ENCODE results near the gene SHOX.
"Not testable (repeated sequence)": the region's sequence is repeated elsewhere in the genome, so short reads cannot be mapped to it uniquely, and the experiment has no call there.

The SHOX gene

DNA sequence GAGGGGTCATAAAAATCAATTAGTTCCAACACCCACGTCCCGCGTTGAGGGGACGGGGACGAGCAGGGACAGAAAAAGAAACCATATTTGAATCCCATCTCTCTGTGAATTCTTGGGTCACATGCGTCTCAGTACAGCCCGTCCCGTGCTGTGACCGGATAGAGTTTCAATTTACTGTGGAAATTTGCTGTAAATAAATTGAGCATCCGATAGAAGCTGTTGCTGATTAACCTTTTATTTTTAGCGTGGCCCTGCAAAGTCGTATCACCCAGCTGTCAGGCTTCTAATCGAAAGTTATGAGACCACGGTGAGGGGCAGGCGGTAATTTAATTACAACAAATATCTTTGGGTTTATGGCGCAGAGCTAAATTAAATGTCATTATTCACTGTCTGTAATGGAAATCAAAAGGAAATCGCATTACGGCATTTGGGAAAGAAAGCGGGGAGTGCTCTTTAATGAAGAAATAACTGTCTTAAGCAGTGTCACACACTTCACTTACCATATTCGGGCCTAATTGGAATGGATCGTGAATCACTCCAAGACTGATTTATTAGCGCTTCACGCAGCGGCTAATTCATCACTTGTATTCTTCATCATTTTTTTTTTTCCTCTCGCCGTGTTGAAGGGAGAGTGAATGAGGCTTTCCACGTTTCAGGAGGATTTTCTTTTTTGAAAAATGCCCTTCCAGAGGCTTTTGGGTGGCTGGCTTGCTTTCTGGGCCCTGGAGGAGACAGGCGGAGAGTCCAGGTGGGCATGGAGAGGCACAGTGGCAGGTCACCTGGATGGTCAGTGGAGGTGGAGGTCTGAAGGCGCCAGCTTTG is 7.3 kb downstream of the SHOX start:
- DNase-seq (ENCODE audit: low read depth in 3 of 3): no peak

DNA sequence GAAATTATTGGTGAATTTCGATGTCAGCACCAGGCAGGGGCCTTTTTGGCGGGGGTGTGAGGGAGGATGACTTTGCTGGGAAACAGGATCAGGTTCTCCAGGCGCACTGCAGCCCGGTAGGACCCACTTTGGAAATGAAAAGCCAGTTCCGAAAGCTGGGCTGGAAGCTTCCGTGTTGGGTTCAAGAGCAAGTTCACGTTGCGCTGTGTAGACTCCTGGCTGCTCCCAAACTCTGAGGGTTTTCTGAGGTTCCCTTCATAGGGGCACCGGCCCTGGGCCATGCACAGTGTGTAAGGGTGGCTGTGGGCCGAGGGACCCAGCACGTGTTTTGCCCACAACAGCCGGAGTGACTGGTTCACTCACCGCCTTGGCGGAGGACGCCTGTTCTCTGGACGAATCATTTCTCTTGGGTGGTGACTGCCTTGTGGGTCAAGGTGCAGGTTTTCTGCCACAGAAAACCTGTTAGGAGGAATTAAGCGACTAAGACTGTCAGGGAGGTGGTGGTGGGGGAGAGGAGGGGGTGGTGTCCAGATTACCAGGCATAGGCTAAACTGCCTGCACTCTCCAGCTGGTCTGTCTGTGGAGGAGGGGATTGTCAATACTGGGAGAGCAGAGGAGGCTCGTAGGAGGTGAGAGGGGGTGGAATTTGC is 8.0 kb downstream of the SHOX start:
- no peak for DNase-seq (ENCODE audit: low read depth in 3 of 3)

DNA sequence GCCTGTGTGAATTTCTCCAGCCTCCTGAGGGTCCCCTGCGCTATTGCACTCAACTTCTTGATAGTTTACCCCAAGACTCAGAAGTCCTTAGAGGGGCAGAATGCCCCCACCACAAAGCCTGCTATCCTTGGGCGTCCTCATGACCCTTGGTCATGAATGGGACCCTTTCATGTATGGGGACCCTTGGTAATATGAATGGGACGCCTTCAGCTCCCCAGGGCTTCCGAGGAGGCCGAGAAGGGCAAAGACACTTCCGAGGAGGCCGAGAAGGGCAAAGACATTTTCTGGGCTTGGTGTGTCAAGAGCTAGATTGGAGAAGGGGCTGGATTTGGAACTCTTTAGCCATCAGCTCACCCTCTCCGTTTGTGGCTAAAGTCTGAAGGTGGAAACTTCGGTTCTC is 8.6 kb downstream of the SHOX start:
- no peak for DNase-seq (ENCODE audit: low read depth in 3 of 3)

DNA sequence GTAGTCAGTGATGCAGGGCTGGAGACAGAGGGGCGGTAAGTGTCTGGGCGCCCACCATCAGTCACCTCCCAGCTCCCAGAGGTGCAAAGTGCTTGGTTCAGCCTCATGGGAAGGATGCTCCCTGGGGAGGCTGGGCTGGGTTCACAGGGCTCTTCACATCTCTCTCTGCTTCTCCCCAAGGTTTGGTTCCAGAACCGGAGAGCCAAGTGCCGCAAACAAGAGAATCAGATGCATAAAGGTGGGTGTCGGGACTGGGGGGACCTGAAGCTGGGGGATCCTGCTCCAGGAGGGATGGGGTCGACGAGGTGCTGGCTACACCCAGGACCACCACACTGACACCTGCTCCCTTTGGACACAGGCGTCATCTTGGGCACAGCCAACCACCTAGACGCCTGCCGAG is 10.1 kb downstream of the SHOX start:
- no peak for DNase-seq (ENCODE audit: low read depth in 3 of 3)

DNA sequence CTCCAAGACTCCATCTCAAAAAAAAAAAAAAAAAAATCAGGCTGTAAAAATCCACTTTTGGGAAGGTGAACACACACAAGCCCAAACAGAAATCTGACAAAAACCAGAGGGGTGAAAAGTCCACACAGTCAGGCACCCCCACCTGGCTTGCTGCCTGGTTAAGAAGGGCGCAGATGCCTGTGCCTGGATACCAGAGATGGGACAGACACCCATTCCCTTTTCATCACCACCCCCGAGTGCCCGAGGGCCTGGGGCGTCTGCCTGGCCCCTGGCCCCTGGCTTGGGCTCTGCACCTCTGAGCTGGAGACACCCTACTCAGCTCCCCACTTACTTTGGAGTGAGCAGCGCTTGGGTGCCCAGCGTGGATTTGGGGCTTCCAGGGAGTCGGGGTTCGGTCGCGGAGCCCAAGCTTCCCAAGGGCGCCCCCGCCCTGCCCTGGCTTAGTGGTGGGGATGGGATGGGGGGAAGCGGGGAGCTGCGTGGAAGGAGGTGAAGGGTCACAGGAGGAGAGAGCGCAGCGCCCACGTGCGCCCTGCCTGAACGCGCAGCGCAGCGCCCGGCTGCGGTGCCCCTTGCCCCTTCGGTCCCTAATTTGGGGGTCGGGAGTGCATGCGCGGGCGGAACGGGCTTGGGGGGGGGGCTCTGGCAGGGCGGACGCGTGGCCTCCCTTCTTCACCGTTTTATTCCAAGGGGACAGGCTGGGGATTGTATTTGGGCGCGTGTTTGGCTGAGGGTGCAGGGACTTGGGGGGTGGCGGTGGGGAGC is 11.3 kb downstream of the SHOX start:
- no peak for DNase-seq (ENCODE audit: low read depth in 3 of 3)

DNA sequence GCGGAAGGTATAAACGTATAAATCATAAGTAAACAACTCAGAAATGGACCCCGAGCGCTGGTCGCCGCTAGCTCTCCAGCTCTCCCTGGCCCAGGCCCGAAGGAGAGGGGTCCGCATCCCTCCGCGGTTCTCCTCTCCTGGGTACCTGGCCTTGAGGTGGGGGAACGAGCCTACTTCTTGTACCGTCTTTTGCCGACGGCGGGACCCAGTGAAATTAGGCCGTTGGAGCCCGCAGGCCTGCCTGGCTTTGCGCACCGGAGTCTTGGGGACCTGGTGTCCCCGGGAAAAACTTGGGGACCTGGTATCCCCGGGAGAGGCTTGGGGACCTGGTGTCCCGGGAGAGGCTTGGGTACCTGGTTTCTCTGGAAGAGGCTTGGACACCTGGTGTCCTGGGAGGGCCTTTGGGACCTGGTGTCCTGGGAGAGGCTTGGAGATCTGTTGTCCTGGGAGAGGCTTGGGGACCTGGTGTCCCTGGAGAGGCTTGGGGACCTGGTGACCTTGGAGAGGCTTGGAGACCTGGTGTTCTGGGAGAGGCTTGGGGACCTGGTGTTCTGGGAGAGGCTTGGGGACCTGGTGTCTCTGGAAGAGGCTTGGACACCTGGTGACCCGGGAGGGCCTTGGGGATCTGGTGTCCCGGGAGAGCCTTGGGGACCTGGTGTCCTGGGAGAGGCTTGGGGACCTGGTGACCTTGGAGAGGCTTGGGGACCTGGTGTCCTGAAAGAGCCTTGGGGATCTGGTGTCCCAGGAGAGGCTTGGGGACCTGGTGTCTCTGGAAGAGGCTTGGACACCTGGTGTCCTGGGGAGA is 12.0 kb downstream of the SHOX start:
- DNase-seq (ENCODE audit: low read depth in 3 of 3): no peak

DNA sequence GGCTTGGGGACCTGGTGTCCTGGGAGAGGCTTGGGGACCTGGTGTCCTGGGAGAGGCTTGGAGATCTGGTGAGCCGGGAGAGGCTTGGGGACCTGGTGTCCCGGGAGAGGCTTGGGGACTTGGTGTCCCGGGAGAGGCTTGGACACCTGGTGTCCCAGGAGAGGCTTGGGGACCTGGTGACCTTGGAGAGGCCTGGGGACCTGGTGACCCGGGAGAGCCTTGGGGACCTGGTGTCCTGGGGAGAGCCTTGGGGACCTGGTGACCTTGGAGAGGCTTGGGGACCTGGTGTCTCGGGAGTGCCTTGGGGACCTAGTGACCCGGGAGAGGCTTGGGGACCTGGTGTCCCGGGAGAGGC is 12.6 kb downstream of the SHOX start:
- no peak for DNase-seq (ENCODE audit: low read depth in 3 of 3)

DNA sequence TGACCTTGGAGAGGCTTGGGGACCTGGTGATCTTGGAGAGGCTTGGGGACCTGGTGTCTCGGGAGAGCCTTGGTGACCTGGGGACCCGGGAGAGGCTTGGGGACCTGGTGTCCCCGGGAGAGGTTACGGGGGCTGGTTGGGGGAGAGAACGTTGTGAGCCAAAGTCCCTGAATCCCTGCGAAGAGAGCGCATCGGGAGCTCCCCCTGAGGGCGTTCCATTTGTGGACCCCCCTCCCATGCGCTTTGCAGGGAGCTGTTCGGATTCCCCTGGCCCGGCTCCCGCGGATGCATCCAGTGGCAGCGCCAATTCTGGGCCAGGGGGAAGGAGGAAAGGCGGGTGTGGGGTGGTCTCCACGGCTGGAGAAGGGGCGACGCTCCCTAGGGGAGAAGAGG is 13.3 kb downstream of the SHOX start:
- no peak for DNase-seq (ENCODE audit: low read depth in 3 of 3)

DNA sequence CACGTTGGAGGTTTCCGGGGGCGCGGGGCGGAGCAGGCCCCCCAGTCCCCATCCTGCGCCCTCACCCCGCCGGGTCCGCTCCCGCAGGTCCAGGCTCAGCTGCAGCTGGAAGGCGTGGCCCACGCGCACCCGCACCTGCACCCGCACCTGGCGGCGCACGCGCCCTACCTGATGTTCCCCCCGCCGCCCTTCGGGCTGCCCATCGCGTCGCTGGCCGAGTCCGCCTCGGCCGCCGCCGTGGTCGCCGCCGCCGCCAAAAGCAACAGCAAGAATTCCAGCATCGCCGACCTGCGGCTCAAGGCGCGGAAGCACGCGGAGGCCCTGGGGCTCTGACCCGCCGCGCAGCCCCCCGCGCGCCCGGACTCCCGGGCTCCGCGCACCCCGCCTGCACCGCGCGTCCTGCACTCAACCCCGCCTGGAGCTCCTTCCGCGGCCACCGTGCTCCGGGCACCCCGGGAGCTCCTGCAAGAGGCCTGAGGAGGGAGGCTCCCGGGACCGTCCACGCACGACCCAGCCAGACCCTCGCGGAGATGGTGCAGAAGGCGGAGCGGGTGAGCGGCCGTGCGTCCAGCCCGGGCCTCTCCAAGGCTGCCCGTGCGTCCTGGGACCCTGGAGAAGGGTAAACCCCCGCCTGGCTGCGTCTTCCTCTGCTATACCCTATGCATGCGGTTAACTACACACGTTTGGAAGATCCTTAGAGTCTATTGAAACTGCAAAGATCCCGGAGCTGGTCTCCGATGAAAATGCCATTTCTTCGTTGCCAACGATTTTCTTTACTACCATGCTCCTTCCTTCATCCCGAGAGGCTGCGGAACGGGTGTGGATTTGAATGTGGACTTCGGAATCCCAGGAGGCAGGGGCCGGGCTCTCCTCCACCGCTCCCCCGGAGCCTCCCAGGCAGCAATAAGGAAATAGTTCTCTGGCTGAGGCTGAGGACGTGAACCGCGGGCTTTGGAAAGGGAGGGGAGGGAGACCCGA is 14.0 kb downstream of the SHOX start:
- DNase-seq (ENCODE audit: low read depth in 3 of 3): no peak

DNA sequence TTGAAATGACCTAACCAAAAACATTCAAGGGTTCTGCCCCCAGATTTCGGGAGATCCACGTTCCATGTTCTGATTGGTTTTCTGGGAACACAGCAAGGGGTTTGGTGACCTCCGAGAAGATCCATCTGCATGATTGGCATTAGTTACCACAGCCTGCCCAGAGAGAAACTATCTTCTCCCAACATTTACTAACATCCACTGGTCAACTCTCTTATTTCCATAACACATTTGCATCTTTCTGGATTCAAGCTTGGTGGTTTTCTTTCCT is 15.6 kb downstream of the SHOX start:
- no peak for DNase-seq (ENCODE audit: low read depth in 3 of 3)

DNA sequence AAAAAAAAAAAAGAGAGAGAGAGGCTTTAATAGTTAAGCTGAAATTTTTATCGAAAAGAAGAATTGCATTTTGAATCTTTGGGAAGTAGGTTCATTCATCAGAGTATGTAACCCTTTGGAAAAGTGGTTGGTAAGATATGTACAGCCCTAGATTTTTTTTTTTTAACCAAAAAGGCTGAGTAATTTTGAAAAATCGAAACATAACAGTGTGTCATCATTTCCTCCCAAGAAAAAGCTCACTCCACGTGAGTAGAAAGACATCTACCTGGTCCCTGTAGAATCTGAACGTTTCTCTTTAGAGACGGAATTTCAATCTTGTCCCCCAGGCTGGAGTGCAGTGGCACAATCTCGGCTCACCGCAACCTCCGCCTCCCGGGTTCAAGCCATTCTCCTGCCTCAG is 16.2 kb downstream of the SHOX start:
- DNase-seq (ENCODE audit: low read depth in 3 of 3): no peak

DNA sequence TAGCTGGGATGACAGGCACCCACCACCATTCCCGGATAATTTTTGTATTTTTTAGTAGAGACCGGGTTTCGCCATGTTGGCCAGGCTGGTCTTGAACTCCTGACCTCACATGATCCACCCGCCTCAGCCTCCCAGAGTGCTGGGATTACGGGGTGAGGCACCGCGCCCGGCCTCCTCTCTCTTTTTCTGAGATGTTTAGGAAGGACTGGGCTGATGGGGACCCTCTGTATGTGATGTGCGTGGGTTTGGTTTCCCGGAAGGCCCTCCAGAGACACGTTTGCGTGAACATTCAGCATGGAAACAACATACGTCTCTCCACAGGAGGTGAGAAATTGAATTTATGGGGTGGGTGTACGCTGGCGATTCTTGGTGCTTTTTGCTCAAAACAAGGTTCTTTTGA is 18.6 kb downstream of the SHOX start:
- DNase-seq (ENCODE audit: low read depth in 3 of 3): no peak

DNA sequence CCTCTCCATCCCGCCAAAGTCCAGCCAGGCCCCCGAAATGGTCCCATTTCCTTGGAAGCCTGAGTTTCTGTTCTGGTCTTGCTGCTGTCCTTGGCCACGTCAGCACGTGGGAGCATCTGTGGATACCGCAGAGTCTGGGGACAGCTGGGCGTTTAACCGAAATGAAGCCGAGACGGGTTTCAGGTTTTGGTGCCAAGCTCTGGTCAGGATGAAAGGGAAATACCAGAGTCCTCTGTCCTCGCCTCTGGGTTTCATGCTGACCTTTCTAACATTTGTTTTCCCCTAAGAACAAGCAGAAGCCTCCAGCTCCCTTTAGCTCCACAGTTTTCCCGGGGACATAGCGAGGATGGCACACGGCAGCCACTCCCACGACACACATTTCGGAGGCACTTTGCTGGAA is 19.7 kb downstream of the SHOX start:
- no peak for DNase-seq (ENCODE audit: low read depth in 3 of 3)

DNA sequence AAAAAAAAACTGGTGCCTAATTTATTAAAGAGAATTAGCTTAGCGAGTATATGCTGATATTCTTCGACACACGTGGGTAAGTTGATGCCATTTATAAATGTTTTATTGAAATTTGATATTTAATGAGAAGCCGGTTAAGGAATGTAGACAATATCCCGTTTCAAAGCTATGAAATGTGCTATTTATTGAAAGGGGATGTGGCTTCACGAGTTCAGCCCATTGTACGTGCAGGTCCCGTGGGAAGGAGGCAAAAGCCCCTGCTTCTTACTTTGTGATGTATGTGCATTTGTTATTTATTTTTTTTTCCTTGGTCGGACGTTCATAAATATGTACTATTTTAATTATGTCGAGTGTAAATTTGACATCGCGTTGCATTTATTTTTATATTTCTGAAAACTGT is 20.2 kb downstream of the SHOX start:
- DNase-seq (ENCODE audit: low read depth in 3 of 3): no peak

DNA sequence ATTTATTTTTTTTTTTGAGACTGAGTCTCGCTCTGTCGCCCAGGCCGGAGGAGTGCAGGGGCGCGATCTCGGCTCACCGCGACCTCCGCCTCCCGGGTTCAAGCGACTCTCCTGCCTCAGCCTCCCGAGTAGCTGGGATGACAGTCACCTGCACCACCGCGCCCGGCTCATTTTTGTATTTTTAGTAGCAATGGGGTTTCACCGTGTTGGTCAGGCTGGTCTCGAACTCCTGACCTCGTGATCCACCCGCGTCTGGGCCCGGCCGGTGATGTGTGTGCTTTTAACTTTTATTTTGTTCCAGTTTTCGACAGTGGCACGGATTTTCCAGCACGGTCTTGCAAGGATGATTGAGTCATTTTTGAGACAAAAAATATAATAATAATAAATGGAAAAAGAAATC is 21.3 kb downstream of the SHOX start:
- DNase-seq (ENCODE audit: low read depth in 3 of 3): not testable (repeated sequence)

DNA sequence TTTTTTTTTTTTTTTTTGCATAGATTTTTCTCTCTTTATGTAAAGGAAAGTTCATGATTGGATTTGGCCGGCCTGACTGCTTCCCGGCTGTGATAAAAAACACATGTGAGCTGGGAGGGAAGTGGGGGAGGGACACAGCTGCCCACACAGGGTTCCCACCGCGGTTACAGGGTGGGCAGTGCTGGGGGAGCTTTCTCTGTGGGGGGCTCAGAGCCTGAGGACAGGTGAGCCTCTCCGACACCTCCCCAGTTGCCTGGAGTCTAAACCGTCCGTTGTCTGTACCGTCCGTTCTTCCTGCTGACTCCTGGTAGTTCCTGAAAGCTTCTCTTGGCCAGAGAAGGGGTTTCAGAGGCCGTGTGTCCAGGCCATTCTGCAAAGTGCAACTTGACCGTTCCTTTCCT is 21.8 kb downstream of the SHOX start:
- no peak for DNase-seq (ENCODE audit: low read depth in 3 of 3)

DNA sequence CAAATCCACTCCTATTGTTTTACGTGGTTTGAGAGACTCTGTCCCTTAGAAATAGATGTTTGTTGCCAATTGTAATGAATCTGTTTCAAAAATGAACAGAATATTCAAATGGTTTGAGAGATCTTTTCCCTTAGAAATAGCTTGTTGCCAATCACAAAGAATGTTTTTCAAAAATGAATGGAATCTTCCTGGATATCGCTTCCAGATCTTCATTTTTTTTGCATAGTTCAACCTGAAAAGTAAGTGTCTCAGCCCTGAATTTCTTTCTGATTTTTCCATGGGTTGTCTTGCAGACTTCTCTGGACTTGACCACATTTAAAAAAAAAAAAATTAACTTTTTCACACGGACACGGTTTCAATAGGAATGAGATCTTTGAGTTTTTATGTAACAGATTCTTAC is 22.7 kb downstream of the SHOX start:
- no peak for DNase-seq (ENCODE audit: low read depth in 3 of 3)

DNA sequence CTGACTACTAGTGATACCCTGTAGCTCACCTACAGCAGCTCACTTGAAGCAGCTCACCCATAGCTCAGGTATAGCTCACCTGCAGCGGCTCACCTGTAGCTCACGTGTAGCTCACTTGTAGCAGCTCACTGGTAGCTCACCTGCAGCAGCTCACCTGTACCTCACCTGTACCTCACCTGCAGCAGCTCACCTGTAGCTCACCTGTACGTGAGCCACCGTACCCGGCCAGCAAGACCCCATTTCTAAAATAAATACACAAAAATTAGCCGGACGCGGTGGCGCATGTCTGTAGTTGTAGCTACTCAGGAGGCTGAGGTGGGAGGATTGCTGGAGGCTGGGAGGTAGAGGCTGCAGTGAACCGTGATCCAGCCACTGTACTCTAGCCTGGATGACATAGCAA is 30.6 kb downstream of the SHOX start:
- no peak for DNase-seq (ENCODE audit: low read depth in 3 of 3)

DNA sequence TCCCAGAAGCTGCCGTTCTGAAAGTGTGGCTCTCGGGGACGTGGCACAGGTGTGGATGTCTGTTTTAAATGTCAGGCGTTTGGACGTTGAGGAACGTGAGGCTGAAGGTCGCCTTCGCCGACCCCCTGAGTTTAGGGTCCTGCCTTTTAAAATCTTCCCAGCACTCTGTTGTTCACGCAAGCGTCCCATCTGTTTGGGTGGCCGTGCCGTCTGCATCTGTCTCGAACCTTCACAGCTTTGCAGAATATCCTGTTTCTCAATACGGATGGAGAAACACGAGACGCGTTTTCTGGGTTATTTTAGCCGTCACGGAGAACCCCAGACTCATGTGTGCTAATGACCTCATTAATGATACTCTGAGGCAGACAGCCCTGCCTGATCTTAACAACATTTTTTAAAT is 31.5 kb downstream of the SHOX start:
- DNase-seq (ENCODE audit: low read depth in 3 of 3): no peak

DNA sequence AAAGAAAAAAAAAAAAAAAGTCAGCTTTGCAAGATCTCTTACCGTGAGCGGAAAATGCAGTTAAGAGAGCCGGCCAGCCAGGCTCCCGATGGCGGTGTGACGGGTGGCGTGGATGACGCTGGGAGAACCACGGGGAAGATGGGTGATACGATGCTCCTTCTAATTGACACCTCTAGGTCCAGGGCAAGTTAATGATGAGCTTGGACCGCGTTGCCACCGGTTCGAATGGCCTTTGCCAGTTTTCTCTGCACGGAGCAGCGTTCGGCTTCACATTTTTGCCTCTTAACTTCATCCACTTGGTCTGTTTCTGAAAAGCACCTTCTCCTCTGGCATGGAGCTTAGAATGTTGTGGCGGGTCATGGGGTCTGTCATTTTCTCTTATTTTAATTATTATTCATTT is 33.2 kb downstream of the SHOX start:
- DNase-seq (ENCODE audit: low read depth in 3 of 3): no peak
